ENCODE data around the gene OR10V1.
"Not testable (repeated sequence)": the region's sequence is repeated elsewhere in the genome, so short reads cannot be mapped to it uniquely, and the experiment has no call there.

OR10V1 gene

GRCh38 chr11:59708537-59708936, 5.1 kb downstream of the OR10V1 start:
- no peak for DNase-seq

GRCh38 chr11:59707371-59707770, 6.3 kb downstream of the OR10V1 start:
- no peak for DNase-seq

GRCh38 chr11:59706518-59707285, 6.9 kb downstream of the OR10V1 start:
- DNase-seq: no peak

DNA sequence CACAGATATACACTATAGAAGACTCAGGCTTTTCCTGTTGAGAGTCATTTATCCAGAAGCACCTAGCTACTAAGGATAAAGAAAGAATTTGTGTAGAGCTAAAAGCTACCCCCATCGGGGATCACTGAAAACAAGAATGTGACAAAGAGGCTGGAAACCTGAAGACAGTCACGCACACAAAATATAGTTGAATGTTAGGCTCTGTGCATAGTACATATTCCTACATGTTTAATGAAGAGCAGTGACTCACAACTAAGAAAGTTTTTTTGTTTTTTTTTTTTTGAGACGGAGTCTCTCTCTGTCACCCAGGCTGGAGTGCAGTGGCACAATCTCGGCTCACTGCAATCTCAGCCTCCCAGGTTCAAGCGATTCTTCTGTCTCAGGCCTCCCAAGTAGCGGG, 8.4 kb downstream of the OR10V1 start:
- DNase-seq: no peak

DNA sequence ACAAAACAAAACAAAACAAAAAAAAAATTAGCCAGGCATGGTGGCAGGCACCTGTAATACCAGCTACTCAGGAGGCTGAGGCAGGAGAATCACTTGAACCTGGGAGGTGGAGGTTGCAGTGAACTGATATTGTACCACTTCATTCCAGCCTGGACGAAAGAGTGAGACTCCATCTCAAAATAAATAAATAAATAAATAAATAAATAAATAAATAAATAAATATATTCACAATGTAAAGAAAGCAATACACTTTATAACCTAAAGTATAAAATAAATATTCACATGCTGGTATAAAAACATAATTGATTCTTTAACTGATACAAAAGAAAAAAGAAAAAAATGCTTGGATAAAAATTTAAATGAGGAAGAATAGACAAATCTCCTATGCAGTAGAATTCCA, 10.1 kb downstream of the OR10V1 start:
- not testable (repeated sequence) for DNase-seq

DNA sequence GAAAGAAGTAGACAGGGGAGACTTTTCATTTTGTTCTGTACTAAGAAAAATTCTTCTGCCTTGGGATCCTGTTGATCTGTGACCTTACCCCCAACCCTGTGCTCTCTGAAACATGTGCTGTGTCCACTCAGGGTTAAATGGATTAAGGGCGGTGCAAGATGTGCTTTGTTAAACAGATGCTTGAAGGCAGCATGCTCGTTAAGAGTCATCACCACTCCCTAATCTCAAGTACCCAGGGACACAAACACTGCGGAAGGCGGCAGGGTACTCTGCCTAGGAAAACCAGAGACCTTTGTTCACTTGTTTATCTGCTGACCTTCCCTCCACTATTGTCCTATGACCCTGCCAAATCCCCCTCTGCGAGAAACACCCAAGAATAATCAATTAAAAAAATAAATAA, 13.5 kb downstream of the OR10V1 start:
- not testable (repeated sequence) for DNase-seq

DNA sequence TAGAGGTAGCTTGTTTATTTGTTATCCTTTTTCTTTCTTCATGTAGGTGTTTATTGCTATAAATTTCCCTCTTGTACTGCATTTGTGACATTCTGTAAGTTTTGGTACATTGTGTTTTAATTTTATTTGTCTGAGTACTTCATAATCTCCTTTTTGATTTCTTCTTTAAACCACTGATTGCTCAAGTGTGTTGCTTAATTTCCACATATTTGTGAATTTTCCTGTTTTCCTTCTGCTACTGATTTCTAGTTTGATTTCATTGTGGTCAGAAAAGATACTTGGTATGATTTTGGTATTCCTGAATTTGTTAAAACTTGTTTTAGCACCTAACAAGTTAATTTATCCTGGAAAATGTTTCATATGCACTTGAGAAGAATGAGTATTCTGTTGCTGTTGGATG, 15.1 kb downstream of the OR10V1 start:
- DNase-seq: no peak

DNA sequence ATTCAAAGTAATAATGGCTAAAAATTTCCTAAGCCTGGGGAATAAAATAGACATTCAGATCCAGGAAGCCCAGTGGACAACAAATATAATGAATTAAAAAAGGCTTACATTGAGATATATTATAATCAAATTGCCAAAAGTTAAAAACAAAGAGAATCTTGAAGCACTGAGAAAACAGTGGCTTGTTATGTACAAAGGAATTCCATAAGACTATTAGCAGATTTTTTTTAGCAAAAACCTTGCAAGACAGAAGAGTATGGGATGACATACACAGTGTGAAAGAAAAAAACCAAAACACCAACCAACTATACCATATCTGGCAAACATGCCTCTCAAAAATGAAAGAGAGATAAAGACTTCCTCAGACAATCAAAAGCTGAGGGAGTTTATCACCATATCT, 20.7 kb downstream of the OR10V1 start:
- DNase-seq: no peak

- no peak for DNase-seq
Observed at GRCh38 chr11:59691156-59691555, 22.5 kb downstream of the OR10V1 start.

GRCh38 chr11:59689015-59689414, 24.6 kb downstream of the OR10V1 start:
- DNase-seq: no peak

GRCh38 chr11:59681260-59681725, 32.4 kb downstream of the OR10V1 start:
- not testable (repeated sequence) for DNase-seq

DNA sequence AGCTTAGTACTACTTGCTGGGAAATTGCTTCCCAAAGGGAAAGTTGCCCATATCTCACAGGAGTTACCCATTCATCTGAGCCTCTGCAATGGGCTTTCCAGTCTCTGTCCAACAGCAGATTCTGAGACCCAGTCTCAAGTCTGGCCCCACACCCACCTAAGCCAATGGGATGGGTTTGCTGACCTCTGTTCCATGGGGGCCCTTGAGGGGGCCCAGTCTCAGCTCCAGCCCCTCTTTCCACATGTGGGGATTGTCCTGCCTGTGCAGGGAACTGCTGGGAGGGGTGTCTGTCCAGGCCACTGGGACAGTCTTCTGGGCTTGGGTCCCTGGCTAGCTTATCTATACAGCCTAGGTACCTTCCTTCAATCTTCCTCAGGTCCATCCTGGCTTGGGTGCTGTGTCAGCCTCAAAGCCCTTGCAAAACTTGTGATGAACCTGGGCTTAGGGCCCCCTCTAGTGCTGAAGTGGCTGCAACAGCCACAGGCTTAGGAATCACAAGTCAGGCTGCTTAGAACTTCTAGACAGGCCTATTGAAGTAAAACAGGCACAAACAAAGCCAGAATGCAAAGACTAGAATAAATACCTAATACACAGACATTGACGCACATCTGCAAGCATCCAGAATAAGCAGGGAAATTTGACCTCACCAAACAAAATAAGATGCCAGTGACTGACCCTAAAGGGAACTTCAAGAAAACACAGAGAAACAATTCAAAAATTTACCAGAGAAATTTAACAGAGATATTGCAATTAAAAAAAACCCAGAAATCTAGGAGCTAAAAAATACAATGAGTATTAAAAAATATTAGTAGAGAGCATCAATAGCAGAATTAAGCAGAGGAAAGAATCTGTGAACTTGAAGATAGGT, 33.1 kb downstream of the OR10V1 start:
- peak; percentile 45 to 59 for DNase-seq

DNA sequence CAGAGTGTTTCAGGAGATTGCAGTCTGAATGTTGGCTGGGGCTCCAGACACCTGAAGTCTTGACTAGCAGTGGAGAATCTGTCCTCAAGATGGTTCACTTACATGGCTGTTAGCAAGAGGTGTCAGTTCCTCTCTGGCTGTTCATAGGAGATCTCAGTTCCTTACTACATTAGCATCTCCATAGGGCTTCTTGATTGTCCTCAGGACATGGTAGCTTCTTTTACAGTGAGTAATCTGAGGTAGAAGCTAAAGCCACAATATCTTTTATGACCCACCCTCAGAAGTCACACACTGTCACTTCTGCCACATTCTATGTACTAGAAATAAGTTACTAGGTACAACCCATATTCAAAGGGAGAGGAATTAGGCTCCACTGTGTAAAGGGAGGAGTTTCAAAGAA, 34.3 kb downstream of the OR10V1 start:
- DNase-seq: no peak

DNA sequence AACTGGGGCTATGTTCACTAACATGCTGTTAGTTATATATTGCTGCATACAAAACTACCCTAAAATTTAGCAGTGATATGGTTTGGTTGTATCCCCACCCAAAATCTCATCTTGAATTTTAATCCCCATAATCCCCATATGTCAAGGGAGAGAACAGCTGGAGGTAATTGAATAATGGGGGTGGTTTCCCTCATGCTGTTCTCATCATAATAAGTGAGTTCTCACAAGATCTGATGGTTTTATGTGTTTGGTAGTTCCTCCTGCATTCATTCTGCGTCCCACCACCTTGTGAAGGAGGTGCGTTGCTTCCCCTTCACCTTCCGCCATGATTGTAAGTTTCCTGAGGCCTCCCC, 34.9 kb downstream of the OR10V1 start:
- no peak for DNase-seq

DNA sequence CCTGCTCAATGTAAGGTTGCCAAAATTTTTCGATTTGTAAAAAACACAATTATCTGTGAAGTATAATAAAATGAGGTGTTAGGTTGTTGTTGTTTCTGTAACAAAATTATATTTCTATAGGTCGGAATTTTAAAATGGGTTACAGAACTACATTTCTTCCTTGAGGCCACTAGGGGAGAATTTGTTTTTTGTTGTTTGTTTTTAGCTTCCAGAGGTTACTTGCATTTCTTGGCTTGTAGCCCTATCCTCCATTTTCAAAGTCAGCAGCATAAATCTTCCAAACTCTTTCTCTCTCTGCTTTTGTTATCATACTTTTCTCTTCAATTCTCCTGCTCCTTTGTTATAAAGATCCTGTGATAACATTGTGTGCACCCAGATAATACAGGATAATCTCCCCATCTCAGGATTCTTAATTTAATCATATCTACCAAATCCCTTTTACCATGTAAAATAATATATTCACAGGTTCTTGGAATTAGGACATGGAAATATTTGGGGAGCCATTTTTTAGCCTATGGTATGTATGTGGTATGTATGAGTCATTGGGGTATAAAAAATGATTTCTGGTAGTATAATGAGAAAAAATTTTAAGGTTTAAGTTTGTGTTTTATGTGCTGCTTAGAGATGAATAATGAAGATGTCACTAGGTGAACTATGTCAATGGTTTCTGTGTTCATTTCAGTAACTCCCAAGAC, 35.4 kb downstream of the OR10V1 start:
- DNase-seq: no peak

DNA sequence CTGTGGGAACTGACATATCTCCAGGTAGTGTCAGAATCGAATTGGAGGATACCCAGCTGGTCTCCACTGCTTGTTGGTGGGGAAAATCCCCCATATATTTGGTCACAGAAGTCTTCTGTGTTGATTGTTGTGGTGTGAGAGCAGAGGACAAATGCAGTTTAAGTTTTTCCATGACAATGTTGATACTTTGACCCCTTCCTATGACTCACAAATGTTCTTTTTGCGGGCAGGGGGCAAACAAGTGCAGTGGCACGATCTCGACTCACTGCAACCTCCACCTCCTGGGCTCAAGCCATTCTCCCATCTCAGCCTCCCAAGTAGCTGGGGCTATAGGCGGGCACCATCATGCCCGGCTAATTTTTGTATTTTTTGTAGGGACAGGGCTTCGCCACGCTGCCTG, 37.4 kb downstream of the OR10V1 start:
- DNase-seq: no peak

DNA sequence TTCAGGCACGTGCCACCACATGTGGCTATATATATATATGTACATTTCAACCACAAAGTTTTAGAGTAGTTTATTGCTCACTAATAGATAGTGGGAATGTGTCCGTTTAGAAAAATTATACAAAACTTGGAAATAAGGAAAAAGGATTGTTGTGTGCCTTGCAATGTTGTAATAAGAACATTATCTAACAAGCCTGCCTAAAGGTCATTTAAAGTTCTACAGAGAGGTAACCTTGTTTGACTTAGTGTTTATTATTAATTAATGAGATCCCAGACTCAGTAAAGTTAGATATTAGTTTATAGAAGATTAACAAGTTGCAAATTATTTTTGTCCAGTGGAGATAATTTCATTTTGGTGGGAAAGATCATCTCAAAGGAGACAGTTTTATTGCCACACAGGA, 39.4 kb downstream of the OR10V1 start:
- no peak for DNase-seq

- no peak for DNase-seq
Observed at GRCh38 chr11:59673291-59673690, 40.4 kb downstream of the OR10V1 start.

DNA sequence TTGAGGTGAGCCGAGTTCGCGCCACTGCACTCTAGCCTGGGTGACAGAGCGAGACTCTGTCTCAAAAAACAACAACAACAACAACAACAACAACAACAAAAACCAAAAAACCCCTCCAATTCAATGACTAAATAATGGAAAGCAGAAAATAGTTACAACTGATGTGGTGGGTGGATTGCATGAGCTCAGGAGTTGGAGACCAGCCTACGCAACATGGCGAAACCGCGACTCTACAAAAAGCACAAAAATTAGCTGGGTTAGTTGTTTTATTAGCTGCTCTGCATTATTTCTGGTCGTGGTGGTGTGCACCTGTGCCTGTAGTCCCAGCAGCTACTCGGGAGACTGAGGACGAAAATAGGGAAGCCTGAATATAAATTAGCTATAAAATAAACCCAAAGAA, 42.2 kb downstream of the OR10V1 start:
- DNase-seq: no peak

- no peak for DNase-seq
Observed at GRCh38 chr11:59669611-59670009, 44.0 kb downstream of the OR10V1 start.

- peak; percentile 98 to 99 for DNase-seq
Observed at GRCh38 chr11:59668950-59669610, 44.6 kb downstream of the OR10V1 start, which contains the start of gene PATL1. TSS of gene PATL1 (minus strand) at chr11:59669037. CDS start at chr11:59668895, 142 bp downstream.

- DNase-seq: peak; percentile 81 to 86
Observed at GRCh38 chr11:59668188-59668949, 45.3 kb downstream of the OR10V1 start.

Measured in activated CD4-positive, alpha-beta T cell treated with anti-CD3 and anti-CD28 coated beads for 4 hours (primary cell).